OCI-LY1 (cell line): Measurements from ENCODE around the gene CEACAM19.
"Not testable (repeated sequence)": the region's sequence is repeated elsewhere in the genome, so short reads cannot be mapped to it uniquely, and the experiment has no call there.

ENCODE experiments used
- CTCF ChIP-seq: fragments of 200-600 bp; sonication (generic), shearing (Covaris generic); IDR thresholded peaks from 2 replicates; pipeline ENCODE4 v1.5.1; 2017; ENCODE audit warnings: mild to moderate bottlenecking, antibody characterized with exemption, low read length, moderate library complexity, mixed read lengths
- EZH2 ChIP-seq: fragments of 200-600 bp; sonication (generic), shearing (Covaris generic); IDR thresholded peaks from 2 replicates; pipeline ENCODE4 v1.8.0; 2017; ENCODE audit warnings: borderline replicate concordance, mixed run types, mild to moderate bottlenecking, antibody characterized with exemption, low read length, moderate library complexity, mixed read lengths

- TF ChIP-seq CTCF, EZH2: not testable (repeated sequence)
These were observed 37.2 kb upstream of the CEACAM19 start for GRCh38 chr19:44634058-44634457.
